Activated CD4-positive, CD25-positive, alpha-beta regulatory T cell treated with anti-CD3 and anti-CD28 coated beads, Interleukin-2, amount 50 U/mL, for 16 hours (primary cell): ENCODE measurements around the gene DMWD.
"Not testable (repeated sequence)": the region's sequence is repeated elsewhere in the genome, so short reads cannot be mapped to it uniquely, and the experiment has no call there.

Experiments used
- DNase-seq: peaks from one replicate; pipeline ENCODE4 v3.0.0-alpha.2; 2020; ENCODE audit warnings: low read depth, low spot score

DMWD gene

DNA sequence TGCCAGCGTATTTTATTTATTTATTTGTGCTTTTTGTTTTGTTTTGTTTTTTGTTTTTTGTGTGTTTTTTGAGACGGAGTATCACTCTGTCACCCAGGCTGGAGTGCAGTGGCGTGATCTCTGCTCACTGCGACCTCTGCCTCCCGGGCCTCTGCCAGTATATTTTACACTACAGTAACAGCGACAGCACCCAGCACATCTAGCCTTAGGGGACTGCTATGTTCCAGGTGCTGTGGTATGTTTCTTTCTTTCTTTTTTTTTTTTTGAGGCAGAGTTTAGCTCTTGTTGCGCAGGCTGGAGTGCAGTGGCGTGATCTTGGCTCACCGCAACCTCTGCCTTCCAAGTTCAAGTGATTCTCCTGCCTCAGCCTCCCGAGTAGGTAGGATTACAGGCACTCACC is 41.2 kb downstream of the DMWD start:
- not testable (repeated sequence) for DNase-seq

DNA sequence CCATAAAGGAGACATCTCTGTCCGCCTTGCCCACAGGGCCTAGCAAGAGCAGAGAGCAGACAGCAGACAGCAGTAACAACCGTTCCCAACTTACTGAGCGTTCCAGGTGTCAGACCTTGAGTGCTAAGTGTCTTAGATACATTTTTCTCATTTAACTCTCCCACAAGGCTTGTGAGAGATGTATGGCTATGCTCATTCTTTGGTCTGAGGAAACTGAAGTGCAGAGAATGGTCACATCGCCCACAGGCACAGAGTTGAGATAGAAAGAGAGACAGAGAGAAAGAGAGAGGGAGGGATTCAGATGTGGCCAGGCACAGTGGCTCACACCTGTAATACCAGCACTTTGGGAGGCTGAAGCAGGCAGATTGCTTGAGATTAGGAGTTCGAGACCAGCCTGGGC is 45.1 kb downstream of the DMWD start:
- no peak for DNase-seq

DNA sequence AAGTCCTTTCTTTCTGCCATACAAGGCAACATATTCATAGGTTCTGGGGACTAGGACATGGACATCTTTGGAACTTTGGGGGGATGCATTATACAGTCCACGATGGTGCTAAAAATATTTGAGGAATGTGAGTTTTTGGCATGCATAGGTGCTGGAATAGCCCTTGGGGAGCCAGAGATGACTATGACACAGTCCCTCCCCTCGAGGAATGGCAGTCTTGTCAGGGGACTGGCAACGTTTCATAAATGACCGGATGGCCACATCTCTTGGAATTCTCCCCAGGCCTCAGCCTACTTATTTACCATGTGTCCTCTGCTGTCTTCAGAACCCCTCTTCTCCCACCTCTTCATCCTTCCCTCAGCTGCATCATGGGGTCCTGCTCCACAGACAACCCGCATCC is 45.8 kb downstream of the DMWD start:
- no peak for DNase-seq

DNA sequence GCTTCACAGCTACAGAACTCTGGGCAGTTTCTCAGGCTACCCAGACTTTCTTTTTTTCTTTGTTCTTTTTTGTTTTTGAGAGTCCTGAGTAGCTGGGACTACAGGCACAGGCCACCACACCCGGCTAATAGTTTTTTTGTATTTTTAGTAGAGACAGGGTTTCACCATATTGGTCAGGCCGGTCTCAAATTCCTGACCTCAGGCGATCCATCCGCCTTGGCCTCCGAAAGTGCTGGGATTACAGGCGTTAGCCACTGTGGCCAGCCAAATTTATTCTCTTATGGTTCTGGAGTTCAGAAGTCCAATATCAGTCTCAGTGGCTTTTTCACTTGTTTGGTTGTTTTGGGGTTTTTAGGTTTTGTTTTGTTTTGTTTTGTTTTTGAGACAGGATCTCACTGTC is 47.0 kb downstream of the DMWD start:
- no peak for DNase-seq

DNA sequence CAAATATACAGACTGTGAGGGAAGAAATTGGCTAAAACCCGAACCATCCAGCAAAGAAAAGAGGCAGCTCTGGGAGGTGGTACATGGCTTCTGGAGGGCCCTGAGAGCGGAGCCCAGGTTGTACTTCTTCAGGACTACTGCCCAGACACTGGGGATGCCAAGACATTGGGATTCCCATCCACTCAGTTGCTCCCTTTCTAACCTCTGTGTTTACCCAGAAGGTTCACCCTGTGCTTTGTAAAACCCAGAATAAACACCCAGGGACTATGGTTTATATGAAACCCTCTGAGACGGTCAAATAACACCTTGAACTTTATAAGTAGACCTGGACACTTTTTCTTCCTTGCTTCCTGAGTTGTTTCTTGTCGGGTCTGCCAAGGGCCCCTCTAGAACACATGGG is 49.7 kb downstream of the DMWD start:
- no peak for DNase-seq

DNA sequence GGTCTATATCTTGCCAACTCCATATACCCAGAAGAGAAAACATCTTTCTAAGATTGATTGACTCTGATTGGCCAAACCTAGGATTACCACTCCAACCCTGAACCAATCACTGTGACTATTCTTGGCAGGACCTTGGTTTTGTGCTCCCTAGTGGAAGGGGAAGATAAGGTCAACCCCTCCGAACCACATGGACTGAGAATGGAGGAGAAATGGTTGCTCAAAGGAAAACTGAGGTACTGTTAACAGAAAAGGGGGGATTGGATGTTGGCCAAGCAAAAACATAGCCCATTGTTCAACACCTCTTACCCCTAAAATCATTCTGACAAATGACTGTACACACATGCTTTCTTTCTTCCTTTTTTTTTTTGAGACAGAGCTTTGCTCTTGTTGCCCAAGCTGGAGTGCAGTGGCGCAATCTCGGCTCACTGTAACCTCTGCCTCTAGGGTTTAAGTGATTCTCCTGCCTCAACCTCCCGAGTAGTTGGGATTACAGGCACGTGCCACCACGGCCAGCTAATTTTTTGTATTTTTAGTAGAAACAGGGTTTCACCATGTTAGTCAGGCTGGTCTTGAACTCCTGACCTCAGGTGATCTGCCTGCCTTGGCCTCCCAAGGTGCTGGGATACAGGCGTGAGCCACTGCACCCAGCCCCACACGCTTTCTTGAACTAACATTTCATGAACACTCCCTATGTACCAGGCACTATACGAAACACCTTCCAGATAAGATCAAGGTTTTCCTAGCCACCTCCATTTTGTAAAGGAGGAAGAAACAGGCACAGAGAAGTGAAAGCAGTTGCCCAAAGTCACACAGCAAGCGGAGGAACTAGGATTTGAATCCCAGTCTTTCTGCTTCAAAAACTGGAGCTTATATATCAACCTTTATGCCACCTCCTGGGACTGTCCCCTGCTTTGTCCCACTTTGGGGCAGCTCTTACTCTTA is 52.9 kb downstream of the DMWD start:
- no peak for DNase-seq

DNA sequence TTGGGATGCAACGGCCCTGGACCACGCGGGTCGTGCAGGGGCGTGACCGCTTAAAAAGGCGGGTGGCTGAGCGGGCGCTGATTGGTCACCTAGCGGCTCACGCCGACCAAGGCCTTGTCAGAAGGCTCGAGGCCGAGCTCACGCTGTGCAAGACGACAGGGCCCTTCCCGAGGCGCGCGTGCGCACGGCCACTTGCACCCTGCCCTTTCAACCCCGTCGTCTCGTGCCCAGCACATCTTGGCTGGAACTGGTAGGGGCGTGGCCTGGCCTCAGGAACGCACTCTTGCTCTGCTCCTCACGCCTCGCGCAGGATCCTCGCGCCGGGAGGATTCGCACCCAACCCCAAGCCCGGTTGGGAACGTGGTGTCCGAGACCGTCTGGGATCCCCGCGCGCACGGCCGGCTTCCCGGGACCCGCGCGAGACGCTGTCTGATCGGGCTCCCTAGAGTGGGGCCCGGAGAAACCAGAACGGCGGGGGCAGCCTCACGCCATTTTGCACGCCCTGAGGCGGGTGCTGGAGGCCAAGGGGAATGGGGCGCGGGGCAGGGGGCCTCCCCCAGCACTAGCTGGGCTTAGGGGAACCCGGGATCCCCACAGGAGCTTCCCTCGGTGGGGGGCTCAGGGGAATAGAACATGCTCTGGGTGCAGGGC is 59.4 kb downstream of the DMWD start, which contains the start of gene MEIOSIN:
Gene MEIOSIN, plus strand, starts transcription at position 280 of the 651 bp plus-strand sequence. CDS start 1,938 bp downstream, outside the sequence.
- no peak for DNase-seq
